Stimulated activated CD4-positive, alpha-beta T cell treated with anti-CD3 and anti-CD28 coated beads, TNF-alpha, amount 100 ng/mL, for 1 hour (primary cell): ENCODE data around the gene CDIPT.

Experiments
- DNase-seq, 3 donors: peaks; one replicate each; pipeline ENCODE4 v3.0.0-alpha.2; 2020; ENCODE audit warnings: low read depth in 3 of 3, low spot score in 1 of 3

CDIPT gene

DNA sequence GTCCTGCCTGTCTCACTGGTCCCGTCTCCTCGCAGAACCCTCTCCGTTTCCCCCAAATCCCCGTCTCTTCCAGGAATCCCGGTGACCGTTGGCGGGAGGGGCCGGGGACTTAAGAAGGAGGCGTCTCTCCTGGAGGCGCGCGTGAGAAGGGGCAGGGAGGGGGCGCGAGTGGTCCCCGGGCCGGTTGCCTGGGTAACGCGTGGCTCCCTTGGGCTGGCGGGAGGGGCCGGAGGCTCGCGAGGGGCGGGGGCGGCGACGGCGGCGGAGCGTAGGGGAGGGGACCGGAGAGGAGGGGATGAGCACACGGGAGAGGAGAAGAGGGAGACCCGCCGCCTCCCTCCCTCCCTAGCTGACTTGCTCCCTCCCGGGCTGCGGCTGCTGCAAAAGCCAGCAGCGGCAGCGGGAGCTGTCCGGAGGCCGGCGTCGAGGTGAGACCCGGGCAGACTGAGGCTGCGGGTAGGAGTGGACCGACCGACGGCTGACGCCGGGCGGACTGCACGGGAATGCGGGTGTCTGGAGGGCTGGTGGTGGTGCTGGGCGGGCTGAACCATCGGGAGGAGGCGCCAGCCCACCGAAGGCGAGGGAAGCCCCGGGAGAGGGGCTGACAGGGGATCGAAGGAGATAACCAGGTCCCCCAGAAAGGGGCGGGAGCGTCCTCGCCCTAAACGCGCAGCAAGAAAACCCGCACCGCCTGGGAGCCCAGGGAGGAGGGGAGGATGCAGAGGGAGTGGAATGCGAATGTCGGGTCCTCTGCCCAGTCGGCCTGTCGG, 50.9 kb downstream of the CDIPT start, which contains the start of gene PRRT2:
Gene PRRT2, plus strand, starts transcription at position 298 of the 770 bp plus-strand sequence. CDS start 862 bp downstream, outside the sequence.
- DNase-seq, result no peak

DNA sequence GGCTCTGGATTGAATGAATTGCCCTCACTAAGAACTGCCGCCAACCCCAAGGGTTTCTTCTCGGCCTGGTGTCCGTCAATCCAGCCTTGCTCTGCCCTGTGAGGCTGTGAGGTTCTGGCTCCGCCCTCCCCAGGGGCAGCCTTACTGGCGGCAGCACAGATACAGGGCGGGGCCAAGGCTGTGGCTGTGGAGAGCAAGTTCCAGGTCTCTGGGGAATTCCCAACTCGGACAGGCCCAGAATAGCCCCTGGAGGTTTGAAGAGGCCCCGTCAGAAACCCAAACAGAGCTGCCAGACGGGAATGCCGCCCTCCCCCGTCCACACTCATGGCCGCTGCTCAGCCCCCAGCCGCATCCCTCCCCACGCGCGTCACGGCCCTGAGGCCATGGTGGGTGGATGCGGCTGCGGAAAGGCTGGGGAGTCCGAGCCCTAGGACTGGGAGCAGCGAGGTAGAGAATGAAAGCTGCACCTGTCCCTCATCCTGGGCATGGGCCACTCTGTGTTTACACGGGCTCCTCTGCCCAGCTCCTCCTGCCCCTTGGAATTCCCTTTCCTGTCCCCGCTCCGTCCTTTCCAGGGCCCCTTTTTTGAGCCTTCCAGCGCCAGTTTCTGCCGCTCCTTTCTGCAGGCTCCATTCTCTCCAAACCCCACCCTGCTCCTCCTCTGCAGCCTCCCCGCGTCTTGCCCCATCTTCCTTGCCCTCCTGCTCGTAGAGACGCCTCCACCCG, 51.7 kb downstream of the CDIPT start:
- DNase-seq, result no peak

DNA sequence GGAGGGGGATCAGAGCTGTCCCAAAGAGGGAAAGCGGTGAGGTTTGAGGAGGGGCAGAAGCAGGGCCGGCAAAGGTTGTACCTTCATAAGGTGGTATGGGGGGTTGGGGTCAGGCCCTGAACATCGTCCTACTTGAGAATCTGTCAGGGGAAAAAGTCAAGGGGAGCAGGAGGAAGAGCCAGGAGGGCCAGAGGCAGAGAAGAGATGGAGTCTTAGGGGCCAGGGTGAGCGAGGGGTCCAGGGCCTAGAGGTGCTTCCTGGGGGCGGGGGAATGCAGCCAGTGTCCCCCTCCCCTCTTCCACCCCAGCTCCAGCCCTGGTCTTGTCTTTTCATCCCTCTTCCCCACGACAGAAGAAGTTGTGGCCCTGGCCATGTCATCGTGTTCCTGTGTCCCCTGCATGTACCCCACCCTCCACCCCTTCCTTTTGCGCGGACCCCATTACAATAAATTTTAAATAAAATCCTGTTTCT, 52.3 kb downstream of the CDIPT start:
- DNase-seq, result no peak

DNA sequence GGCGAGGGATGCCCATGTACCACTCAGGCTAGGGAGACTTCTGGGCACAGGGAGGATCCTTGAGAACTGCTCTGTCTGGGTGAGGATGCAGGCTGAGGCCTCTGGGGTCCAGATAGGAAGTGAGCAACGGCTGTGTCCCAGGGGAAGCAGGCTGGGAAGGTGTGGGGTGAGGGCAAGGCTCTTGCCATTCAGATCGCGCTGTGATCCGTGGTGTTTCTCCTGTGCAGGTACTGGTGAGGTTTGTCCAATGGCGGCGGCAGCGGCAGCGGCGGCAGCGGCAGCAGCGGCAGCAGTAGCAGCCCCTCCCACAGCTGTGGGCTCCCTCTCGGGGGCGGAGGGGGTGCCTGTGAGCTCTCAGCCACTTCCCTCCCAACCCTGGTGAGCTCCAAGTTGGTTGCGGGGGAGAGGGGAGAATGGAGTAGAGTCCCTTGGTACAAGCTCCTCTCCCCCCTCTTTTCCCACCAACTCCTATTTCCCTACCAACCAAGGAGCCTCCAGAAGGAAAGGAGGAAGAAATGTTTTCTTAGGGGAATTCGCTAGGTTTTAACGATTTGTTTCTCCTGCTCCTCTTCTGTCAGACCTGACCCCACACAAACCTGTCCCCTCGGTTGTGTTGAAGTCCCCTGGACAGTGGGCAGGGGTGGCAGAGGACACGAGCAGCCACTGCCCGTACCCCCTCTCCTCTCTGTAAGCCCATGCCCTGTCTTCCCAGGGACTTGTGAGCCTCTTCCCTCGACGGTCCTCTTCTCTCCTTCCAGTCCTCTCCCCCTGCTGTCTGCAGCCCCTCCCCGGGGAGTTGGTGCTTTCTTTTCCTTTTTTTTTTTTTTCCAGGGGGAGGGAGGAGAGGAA, 53.0 kb downstream of the CDIPT start:
- DNase-seq, result no peak

DNA sequence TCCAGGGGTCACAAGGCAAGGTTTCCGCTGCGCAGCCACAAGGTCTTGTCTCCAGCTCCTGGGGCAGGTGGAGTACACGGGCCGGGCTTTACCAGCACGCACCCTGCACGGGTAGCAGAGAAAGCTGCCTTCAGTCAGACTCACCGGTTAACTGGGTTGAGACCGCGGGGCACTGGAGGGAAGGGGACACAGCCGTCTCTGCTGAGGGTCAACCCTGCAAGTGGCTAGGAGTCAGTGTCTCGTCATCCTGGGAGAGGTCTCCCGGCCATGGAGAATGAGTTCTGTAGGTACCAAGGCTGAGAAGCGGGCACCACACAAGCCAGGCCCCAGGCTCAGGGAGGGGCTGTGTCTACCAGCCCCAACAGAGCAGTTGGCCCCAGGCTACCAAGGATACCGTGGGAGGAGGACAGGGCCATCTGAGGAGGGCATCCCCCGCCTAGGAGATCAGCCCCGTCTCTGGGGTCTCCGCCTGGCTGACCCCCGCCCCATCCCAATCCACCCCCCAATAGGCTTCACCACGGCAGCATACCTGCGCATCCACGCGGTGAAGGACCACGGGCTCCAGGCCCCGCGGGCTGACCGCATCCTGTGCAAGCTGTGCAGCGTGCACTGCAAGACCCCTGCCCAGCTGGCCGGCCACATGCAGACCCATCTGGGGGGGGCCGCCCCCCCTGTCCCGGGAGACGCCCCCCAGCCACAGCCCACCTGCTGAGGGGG, 53.8 kb downstream of the CDIPT start:
- no peak for DNase-seq
